ENCODE data around the gene CTBP1. TPM values are rescaled to one million over a fixed set of nuclear protein-coding genes. Genes with fewer than 3 reads are reported as not detected.

Gene CTBP1
- polyA plus RNA-seq, 3 donors: 21.3 to 226 (median 42.1) TPM

DNA sequence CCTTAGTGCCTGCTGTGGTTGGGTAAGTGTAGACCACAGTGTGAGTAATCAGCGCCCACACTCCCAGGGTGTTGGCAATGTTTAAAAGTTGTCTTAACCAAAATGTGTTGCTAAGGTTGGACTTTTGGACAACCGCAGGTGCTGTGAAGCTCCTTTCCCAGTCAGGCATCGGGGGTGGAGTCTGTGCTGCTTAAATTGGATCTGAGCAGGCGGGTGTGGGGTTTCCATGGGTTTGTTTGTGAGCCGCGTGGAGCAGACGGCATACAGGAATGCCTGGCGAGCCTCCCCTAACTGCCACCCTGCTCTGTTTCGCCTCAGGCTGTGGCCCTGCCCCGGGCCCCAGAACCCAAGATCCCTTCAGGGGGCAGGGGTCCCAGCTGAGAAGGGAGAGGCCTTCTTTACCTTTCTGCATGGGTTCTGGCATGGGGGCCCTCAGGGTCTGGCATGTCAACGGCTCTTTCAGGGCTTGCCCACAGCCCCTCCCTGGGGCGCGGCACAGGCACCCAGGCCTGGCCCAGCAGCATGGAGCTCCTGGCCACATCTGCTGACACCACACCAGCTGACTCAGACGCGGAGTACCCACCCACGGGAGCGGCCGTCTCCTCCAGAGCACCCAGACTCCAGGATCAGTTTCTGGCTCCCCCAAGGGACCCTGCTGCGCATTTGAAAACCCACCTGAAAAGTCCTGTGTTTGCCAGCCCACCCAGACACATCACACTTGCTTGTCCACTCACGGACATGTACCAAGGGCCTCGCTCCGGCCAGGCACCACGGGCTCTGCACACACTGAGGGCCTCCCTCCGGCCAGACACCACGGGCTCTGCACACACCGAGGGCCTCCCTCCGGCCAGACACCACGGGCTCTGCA lies 71.4 kb downstream of the CTBP1 start:
- Histone ChIP-seq H3K36me3 (replicated peaks in 1 of 2; ENCODE audit: control insufficient read depth in 1 of 2, insufficient read depth in 2 of 2, low read length in 2 of 2) (no peaks in the 10 kb centered on the region), H3K27ac (ENCODE audit: low read depth in 1 of 2, low read length in 2 of 2) (no peak overlapping the region), H3K4me3 (replicated peaks in 1 of 3; ENCODE audit: low read depth in 2 of 3, low read length in 3 of 3) (no peak overlapping the region), H3K79me2 (ENCODE audit: insufficient read depth, low read length) (no peaks in the 10 kb centered on the region), H3K4me1 (ENCODE audit: control insufficient read depth in 1 of 2, insufficient read depth in 2 of 2, low read length in 2 of 2) (peaks cover 1% of the 10 kb centered on the region in 2 donors), H3K9me3 (replicated peaks in 1 of 2; ENCODE audit: control insufficient read depth in 1 of 2, insufficient read depth in 1 of 2, low read length in 2 of 2) (peaks cover 6 to 16% of the 10 kb centered on the region in 2 donors), H2AFZ (ENCODE audit: insufficient read depth, low read depth, low read length, poor library complexity, severe bottlenecking) (no peak overlapping the region), H3K27me3 (ENCODE audit: control insufficient read depth in 2 of 2, insufficient read depth in 2 of 2, low read length in 2 of 2) (peaks cover 7 to 21% of the 10 kb centered on the region in 2 donors), H4K20me1 (ENCODE audit: insufficient read depth, low read length) (no peaks in the 10 kb centered on the region), H3K4me2 (replicated peaks; ENCODE audit: extremely low read depth, low read length, poor library complexity, severe bottlenecking) (no peak overlapping the region), H3K9ac (ENCODE audit: insufficient read depth, low read length, poor library complexity, severe bottlenecking) (no peak overlapping the region)
- H3K27me3 Mint-ChIP-seq (ENCODE audit: low read depth in 3 of 3): peaks cover 19 to 29% (median 24%) of the 10 kb centered on the region in 3 donors
- WGBS (ENCODE audit: insufficient coverage): 88% methylated on average over 19 of the region's 28 CpGs
- intact Hi-C loops (cut with micrococcal nuclease): no loop called here
- H3K4me3 Mint-ChIP-seq: no peak overlapping the region
- peaks cover 7% of the 10 kb centered on the region for H3K4me1 Mint-ChIP-seq
- no peak overlapping the region for H3K27ac Mint-ChIP-seq
- no peak for DNase-seq
- TF ChIP-seq, protein P1, sequence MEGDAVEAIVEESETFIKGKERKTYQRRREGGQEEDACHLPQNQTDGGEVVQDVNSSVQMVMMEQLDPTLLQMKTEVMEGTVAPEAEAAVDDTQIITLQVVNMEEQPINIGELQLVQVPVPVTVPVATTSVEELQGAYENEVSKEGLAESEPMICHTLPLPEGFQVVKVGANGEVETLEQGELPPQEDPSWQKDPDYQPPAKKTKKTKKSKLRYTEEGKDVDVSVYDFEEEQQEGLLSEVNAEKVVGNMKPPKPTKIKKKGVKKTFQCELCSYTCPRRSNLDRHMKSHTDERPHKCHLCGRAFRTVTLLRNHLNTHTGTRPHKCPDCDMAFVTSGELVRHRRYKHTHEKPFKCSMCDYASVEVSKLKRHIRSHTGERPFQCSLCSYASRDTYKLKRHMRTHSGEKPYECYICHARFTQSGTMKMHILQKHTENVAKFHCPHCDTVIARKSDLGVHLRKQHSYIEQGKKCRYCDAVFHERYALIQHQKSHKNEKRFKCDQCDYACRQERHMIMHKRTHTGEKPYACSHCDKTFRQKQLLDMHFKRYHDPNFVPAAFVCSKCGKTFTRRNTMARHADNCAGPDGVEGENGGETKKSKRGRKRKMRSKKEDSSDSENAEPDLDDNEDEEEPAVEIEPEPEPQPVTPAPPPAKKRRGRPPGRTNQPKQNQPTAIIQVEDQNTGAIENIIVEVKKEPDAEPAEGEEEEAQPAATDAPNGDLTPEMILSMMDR (IDR thresholded peaks at IDR 0.05): no peak
- H3K36me3 Mint-ChIP-seq: peaks cover 3 to 16% of the 10 kb centered on the region in 2 donors
- peaks cover 11 to 26% (median 21%) of the 10 kb centered on the region in 7 donors for H3K9me3 Mint-ChIP-seq

DNA sequence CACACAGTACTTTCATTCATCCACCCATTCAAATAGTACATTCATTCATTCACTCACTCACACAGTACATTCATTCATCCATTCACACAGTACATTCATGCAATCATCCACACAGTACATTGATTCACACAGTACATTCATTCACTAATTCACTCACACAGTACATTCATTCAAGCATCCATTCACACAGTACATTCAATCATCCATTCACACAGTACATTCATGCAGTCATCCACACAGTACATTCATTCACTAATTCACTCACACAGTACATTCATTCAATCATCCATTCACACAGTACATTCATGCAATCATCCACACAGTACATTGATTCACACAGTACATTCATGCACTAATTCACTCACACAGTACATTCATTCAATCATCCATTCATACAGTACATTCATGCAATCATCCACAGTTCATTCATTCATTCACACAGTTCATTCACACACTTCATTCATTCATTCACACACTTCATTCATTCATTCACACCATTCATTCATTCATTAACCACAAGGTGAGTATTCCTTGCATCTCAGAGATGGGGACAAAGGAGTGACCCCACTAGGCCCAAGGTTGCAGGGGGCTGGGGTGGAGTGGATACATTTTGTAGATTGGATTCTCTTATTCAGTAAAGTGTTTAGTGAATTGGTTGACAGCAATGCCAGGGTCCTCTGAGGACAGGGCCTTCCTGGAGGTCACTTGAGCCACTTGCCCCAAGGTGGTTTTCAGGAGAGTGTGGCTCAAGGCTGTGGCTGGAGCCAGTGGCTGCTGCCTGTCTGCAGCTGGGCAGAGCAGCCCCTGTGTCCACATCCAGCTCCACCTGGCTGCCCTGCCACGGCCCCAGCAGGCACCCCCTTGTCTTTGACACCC lies 72.3 kb downstream of the CTBP1 start:
- no peak overlapping the region for H3K9ac ChIP-seq (ENCODE audit: insufficient read depth, low read length, poor library complexity, severe bottlenecking)
- DNase-seq: no peak
- Mint-ChIP-seq H3K9me3 (peaks cover 10 to 19% (median 14%) of the 10 kb centered on the region in 7 donors), H3K27me3 (ENCODE audit: low read depth in 3 of 3) (peaks cover 26 to 38% (median 33%) of the 10 kb centered on the region in 3 donors), H3K4me1 (peaks cover 5% of the 10 kb centered on the region), H3K27ac (no peak overlapping the region), H3K4me3 (no peak overlapping the region), H3K36me3 (peaks cover 0 to 13% of the 10 kb centered on the region in 2 donors)
- no peaks in the 10 kb centered on the region for H4K20me1 ChIP-seq (ENCODE audit: insufficient read depth, low read length)
- peaks cover 6 to 17% of the 10 kb centered on the region in 2 donors for H3K9me3 ChIP-seq (replicated peaks in 1 of 2; ENCODE audit: control insufficient read depth in 1 of 2, insufficient read depth in 1 of 2, low read length in 2 of 2)
- intact Hi-C loops (cut with micrococcal nuclease): no loop called here
- no peaks in the 10 kb centered on the region for H3K36me3 ChIP-seq (replicated peaks in 1 of 2; ENCODE audit: control insufficient read depth in 1 of 2, insufficient read depth in 2 of 2, low read length in 2 of 2)
- TF ChIP-seq, protein P1 (IDR thresholded peaks at IDR 0.05): no peak
- no peak overlapping the region for H3K4me3 ChIP-seq (replicated peaks in 1 of 3; ENCODE audit: low read depth in 2 of 3, low read length in 3 of 3)
- peaks cover 15 to 29% of the 10 kb centered on the region in 2 donors for H3K27me3 ChIP-seq (ENCODE audit: control insufficient read depth in 2 of 2, insufficient read depth in 2 of 2, low read length in 2 of 2)
- no peaks in the 10 kb centered on the region for H3K79me2 ChIP-seq (ENCODE audit: insufficient read depth, low read length)
- WGBS (ENCODE audit: insufficient coverage): 60% methylated on average over 1 of the region's 1 CpG
- no peak overlapping the region for H2AFZ ChIP-seq (ENCODE audit: insufficient read depth, low read depth, low read length, poor library complexity, severe bottlenecking)
- no peak overlapping the region for H3K27ac ChIP-seq (ENCODE audit: low read depth in 1 of 2, low read length in 2 of 2)
- H3K4me1 ChIP-seq (ENCODE audit: control insufficient read depth in 1 of 2, insufficient read depth in 2 of 2, low read length in 2 of 2): peaks cover 10% of the 10 kb centered on the region in 2 donors
- no peak overlapping the region for H3K4me2 ChIP-seq (replicated peaks; ENCODE audit: extremely low read depth, low read length, poor library complexity, severe bottlenecking)
